Measurements from ENCODE around the gene SETDB2.

The SETDB2 gene, protein sequence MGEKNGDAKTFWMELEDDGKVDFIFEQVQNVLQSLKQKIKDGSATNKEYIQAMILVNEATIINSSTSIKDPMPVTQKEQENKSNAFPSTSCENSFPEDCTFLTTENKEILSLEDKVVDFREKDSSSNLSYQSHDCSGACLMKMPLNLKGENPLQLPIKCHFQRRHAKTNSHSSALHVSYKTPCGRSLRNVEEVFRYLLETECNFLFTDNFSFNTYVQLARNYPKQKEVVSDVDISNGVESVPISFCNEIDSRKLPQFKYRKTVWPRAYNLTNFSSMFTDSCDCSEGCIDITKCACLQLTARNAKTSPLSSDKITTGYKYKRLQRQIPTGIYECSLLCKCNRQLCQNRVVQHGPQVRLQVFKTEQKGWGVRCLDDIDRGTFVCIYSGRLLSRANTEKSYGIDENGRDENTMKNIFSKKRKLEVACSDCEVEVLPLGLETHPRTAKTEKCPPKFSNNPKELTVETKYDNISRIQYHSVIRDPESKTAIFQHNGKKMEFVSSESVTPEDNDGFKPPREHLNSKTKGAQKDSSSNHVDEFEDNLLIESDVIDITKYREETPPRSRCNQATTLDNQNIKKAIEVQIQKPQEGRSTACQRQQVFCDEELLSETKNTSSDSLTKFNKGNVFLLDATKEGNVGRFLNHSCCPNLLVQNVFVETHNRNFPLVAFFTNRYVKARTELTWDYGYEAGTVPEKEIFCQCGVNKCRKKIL

DNA sequence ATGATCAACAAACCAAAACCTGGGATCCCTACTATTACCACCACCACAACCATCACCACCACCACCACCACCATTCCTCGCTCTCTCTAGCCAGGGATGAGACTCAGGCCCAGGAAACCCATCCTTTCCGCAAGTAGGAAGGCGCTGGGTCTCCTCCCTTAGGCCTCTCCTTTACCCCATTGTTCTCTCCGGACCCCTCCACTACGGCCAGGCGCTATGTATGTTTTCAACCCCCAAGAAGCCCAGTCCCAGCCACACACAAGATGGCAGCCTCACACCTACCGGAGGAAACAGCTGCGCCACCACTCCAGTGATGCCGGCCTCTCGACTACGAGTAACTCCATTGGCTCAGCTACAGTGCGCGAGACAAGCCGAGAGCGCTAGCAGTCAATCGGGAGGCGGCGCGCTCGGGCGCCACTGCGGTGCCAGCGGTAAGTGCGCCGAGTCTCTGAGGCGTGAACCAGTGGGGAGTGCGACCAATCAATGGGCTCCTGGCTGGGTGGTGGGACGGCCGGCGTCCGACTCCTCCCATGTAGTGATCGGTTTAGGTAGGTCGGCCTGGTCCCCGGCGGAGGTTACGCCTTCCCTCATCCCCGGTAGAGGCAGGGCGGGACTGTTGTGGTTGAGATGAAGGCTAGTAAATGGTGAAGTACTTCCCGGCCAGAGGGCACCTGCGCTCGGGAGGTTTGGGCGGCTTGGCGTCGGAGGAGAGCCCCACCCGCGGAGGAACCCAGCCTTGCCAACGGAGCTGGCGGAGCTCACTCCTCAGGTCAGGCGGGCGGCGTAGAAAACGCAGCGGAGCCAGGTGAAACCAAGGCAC, at the start of gene SETDB2, which contains the start of gene CAB39L:
Gene SETDB2, plus strand, starts transcription at position 571 of the 820 bp plus-strand sequence. CDS start 7,620 bp downstream, outside the sequence.
Gene CAB39L, minus strand, starts transcription at position 361 of the 820 bp plus-strand sequence. CDS start 61,154 bp downstream, outside the sequence.
- DNase-seq (ENCODE audit: extremely low spot score, insufficient read length, low read depth) = peak; percentile 80
- FAIRE-seq = peak; percentile 100

DNA sequence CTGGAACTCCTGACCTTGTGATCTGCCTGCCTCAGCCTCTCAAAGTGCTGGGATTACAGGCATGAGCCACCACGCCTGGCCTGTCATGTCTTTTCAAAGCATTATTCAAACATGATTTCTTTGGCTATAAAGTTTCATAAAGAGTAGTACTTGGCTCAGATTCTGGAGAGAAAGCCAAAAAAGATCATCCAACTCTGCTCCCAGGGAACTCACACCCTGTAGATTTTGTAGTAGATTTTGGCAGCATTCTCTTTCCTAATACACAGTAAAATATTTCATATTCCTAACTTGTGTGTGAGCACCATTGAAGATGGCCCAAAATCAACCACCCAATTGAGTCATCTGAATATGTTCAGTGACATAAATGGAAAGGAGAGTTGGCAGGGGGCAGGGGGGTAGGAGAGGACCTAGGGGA, 48.6 kb upstream of the SETDB2 start:
- no peak for DNase-seq (ENCODE audit: extremely low spot score, insufficient read length, low read depth)
- no peak for FAIRE-seq

DNA sequence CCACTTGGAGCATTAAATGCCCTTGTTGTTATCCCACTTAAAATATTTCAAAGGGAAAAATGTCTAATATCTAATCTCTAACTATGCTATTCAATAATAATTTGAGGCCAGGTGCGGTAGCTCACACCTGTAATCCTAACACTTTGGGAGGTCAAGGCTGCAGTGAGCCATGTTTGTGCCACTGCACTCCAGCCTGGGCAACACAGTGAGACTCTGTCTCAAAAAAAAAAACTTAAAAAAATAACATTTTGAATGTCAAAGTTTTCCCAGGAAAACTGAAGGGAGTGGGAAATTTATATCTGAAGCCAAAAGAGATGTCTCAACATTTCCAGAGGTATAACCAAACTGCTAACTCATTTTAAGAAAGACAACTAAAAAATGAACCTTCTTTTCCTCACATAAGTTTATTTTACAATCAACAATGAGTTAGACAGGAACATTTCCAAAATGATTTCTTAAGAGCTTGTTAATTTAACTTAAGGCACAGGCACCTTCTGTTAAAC, 48.1 kb upstream of the SETDB2 start:
- no peak for FAIRE-seq
- no peak for DNase-seq (ENCODE audit: extremely low spot score, insufficient read length, low read depth)

DNA sequence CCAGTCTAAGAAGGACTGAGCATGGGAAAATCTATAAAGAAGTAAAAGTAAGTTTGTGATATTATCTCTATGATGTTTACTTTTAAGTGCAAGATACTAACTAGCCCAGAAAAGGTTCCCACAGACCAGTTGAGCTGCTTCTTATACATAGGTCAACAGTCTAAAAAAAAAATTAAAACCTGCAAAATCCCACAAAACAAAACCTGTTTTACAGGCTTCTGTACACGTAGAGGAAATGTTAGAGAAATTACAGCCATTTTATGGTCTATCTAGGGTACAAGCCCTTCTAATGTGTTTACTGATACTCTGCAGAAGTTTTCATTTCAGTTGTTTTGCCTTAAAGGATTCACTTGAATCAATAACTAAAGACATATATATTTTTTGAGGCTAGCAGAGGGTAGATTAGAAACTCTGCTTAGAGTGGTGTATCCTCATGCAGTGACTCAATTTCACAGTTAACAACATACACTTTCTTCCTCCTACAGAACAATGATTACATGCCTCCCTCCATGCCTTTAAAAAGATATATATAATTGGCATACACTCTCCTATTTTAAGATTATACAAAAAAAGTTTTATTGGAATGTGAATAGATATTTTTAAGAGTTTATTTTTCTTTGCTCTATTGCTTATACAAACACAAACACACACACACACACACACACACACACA, 44.1 kb upstream of the SETDB2 start:
- FAIRE-seq (no peak), DNase-seq (ENCODE audit: extremely low spot score, insufficient read length, low read depth) (no peak)

DNA sequence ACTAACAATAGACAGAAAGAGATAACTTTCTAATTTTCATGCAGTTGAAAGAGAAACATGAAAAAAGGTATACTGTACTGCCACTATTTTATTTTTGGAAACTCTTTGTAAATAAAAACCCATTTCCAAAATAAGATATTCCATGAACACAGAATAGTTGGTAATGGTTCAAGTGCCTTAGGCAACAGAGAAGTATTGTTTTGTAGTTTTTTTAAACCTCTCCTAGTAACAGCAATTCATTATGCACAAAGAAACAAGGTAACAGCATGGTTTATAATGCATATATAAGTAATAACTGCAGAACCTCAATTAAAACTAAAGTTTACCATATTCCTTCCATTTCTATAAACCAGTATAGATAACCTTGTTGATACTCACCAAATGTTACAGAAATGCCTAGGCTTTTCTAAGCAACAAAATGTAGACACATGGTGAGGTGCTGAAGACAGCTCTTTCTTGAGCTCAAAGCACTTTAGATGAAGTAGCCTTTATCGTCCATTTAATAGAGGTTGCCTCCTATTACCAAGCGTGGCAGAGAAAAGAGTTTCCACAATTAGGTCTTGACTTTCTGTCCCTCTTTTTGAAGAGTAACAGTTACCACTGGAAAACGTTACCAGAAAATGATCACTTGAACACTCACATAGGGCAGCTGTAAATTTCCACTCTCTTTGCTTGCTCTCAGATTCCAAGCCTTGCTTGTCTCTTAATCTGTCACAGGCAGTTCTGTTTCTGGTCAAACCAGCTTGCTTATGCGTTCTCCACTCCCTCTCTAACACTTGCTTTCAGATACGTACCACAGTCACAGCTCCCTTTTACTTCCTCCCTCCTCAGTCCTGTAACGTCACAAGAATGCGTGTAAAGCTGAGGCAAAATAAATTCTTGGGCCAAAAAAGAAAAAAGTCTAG, 43.1 kb upstream of the SETDB2 start:
- FAIRE-seq = no peak
- DNase-seq (ENCODE audit: extremely low spot score, insufficient read length, low read depth) = no peak

DNA sequence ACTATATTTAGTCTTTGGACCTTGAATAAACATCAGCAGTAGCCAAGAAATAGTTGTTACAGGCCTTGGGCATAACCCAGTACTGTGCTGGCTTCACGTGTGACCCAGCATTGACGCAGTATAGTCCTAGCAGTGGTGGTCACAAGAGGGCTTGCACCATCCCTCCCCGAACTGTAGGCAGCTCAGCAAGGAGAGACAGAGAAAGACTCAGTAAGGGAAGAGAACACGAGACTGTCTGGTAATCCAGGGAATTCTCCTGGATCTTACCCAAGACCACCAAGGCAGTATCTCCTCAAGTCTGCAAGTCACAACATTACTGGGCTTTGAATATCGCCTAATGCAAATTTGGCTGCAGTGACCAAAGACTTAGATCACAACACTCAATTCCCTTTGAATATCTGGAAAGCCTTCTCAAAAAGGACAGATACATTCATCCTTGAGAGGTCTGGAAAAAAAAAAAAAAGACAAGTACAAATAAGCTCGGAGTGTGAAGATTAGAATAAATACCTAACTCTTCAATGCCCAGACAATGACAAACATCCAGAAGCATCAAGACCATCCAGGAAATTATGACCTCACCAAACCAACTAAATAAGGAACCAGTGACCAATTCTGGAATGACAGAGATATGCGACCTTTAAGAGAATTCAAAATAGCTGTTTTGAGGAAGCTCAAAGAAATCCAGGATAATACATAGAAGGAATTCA, 39.9 kb upstream of the SETDB2 start:
- FAIRE-seq = no peak
- no peak for DNase-seq (ENCODE audit: extremely low spot score, insufficient read length, low read depth)

DNA sequence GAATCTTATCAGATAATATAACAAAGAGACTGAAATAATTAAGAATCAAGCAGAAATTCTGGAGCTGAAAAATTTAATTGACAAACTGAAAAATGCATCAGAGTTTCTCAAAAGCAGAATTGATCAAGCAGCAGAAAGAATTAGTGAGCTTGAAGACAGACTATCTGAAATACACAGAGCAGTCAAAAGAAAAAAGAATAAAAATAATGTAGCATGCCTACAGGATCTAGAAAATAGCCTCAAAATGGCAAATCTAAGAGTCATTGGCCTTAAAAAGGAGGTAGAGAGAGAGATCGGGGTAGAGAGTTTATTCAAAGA, 39.4 kb upstream of the SETDB2 start:
- FAIRE-seq (no peak), DNase-seq (ENCODE audit: extremely low spot score, insufficient read length, low read depth) (no peak)

DNA sequence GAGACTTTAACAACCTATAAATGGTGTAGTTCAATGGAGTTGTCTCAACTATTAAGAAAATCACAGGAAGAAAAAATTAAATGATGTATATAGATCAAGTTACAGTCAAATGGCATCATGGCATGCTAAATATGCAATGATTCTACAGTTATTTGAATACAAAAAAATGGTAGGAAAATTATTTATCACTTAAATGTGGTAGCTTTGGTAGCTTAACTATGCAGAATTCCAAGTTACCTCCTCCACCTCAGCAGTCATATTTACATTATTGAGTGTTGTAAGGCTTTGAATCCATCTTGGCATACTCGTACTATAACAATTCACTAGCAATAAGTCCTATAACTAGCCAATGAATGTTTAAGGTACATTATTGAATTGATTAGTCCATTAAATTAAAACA, 37.0 kb upstream of the SETDB2 start:
- no peak for DNase-seq (ENCODE audit: extremely low spot score, insufficient read length, low read depth)
- FAIRE-seq = no peak

DNA sequence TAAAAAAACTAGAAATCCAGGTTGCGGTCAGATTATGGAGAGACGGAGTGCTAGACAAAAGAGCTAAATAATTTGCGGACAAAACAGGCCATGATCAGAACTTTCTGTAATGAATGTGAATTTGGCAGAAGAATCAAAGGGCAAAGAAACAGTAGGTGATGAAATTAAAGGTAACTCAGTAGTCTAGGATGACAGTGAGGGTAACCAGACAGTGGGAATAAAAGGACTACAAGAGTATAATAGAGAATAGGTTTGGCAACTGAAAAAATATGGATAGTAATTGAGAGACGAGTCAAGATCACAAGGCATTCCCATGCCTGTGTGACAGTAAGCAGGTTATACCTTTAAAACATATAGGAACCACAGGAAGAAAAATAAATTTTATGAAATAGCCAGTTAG, 36.1 kb upstream of the SETDB2 start:
- FAIRE-seq = no peak

DNA sequence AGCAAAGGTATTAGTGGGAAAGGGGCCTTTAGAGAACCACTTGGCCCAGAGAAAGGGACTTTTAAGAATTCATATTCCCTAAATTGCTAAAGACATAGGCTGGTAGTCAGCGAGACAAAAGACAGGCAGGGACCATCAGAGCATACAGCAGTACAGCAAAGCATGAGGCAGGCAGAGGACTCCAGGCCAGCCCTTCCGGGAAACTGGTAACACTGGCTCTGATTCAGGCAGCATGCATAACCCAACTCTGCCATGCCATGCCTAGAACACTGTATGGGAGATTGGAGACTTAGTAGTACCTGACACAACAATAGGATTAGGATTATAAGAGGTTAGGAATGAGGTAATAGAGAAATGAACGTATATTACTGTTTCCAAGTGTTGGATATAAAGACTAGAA, 35.1 kb upstream of the SETDB2 start:
- DNase-seq (ENCODE audit: extremely low spot score, insufficient read length, low read depth) (no peak), FAIRE-seq (no peak)

More for the DNA sequence above, 36.1 kb upstream of the SETDB2 start:
- DNase-seq (ENCODE audit: extremely low spot score, insufficient read length, low read depth) = no peak

DNA sequence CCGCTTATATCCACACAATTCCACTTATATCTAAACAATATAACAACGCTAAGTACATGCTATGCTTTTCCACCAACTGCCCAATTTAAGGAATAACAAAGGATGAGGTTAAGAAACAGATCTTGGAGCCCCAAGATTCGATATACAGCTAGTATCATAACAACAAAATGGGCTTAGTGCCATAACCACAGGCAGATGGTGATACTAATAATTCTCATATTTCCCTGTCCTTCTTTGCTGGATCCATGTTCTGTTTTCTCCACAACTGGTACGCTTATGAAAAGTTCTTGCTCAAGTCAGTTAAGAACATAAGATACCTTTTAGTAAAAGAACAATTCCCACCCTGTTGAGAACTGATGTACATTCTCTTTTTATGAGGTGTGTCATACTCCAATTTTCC, 34.1 kb upstream of the SETDB2 start:
- FAIRE-seq = no peak
- no peak for DNase-seq (ENCODE audit: extremely low spot score, insufficient read length, low read depth)

DNA sequence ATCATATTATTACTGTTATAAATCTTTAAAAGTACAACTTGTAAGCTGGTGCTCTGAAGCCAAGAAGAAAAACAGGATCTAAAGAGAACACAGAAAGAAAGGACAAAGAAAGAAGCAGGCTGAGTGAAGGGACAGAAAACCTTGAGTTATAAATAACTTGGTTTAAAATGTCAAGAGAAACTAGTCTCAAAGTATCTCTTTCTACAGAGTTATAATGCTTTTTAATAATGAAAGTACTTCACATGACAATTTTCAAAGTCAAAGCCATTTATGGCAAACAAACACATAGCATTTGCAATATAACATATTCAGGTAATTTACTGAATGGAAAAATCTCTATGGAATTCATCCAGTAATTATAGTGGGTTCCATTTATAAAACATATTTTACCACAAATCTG, 33.6 kb upstream of the SETDB2 start:
- FAIRE-seq = no peak
- DNase-seq (ENCODE audit: extremely low spot score, insufficient read length, low read depth) = no peak

DNA sequence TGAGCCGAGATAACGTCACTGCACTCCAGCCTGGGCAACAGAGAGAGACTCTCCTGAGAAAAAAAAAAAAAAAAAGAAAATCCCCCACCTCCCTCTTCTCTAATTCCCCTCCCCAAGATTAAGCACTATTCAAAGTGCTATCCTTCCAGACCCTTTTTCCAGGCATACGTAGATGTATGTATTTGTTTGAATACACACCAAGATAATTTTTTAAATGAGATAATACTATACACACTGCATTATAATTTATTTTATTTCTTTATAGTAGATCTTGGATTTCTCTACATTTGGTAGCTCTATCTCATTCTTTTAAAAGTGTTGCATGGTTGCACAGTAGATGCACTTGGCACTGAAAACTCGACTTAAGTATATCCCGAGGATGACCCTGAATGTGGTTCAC, 32.7 kb upstream of the SETDB2 start:
- DNase-seq (ENCODE audit: extremely low spot score, insufficient read length, low read depth) = no peak
- FAIRE-seq = no peak

DNA sequence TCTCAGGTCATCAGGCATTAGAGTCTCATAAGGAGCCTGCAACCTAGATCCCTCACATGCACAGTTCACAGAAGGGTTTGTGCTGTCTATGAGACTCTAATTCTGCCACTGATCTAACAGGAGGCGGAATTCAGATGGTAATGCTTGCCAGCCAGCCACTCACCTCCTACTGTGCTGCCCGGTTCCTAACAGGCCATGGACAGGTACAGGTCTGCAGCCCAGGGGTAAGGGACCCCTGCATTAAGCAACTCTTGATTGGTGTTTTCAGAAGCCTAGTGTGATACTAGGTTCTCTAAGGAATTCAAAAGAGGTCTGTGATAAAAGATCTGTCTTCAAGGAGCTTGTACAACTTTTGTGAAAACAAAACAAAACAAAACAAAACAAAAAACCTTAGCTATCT, 31.3 kb upstream of the SETDB2 start:
- FAIRE-seq (no peak), DNase-seq (ENCODE audit: extremely low spot score, insufficient read length, low read depth) (no peak)

DNA sequence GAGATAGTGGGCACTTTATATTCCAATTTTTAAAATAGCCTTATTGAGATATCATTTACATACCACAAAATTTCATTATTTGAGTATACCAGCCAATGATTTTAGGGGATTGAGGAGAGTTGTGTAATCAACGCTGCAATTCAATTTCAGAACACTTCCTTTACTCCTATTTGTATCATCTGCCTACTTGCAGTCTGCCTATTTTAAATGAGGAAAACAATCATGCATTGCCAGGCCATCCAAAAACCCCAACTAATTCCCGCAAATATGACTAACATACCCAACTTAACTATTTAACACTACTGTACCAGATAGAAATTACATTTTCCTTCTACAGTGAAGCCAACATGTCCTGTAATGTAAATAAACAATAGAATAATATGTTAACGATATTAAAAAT, 26.9 kb upstream of the SETDB2 start:
- DNase-seq (ENCODE audit: extremely low spot score, insufficient read length, low read depth) = no peak
- no peak for FAIRE-seq

DNA sequence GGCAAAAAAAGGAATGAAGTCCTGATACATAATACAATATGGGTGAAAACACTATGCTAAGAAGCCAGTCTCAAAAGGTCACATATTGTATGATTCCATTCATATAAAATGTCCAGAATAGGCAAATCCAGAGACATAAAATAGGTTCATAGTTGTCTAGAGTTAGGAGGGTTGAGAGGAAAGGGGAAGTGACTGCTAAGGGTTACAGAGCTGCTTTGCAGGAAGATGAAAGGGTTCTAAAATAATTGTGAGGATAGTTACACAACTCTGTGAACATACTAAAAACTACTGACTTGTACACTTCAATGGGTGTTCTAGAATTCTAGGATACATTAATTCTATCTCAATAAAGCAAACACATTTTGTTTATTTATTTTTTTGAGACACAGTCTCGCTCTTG, 25.9 kb upstream of the SETDB2 start:
- no peak for FAIRE-seq
- no peak for DNase-seq (ENCODE audit: extremely low spot score, insufficient read length, low read depth)

DNA sequence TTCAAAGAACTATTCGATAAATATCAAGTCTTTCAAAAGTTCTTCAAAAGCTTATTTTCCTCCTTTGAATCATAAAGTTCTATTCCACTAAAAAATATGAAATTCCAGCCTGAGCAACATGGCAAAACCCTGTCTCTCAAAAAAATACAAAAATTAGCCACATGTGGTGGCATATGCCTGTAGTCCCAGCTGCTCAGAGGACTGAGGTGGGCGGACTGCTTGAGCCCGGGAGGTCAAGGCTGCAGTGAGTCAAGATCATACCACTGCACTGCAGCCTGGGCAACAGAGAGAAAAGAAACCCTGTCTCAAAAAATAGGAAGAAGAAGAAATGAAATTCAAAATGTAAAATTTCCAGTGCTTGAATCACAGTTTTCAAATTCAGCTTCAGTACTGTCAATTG, 24.8 kb upstream of the SETDB2 start:
- DNase-seq (ENCODE audit: extremely low spot score, insufficient read length, low read depth) (no peak), FAIRE-seq (peak; percentile 58)

DNA sequence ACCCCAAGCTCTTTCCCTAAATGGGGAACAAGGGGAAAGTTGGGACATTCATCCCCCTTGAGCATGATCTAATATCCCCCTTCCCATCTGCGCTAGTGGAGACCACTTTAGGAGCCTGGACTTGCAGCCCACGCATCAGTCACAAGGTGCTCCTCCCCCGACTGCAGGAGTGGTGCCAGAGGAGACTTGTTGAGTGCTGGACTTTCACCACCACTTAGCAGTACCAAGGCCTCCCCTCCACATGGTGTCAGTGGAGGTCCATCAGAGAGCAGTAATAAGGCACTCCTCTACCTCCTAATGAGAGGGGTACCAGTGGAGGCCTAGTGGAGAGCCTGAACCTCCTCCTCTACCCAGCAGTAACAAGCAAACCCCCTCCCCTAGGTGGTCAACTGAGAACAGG, 22.7 kb upstream of the SETDB2 start:
- peak; percentile 23 for DNase-seq (ENCODE audit: extremely low spot score, insufficient read length, low read depth)

More for the DNA sequence above, 22.7 kb upstream of the SETDB2 start:
- peak; percentile 67 for FAIRE-seq

Measured in GM18507 (cell line).